HG03039 (cell line): ENCODE results near the gene GNAL.
"Not testable (repeated sequence)": the region's sequence is repeated elsewhere in the genome, so short reads cannot be mapped to it uniquely, and the experiment has no call there.

Experiments
- ATAC-seq: cut with Tn5 transposase; IDR thresholded peaks from one replicate; pipeline ENCODE4 v1.9.1; 2021; ENCODE audit warnings: mild to moderate bottlenecking, moderate library complexity; ENCODE audit not compliant: unreplicated experiment

GNAL gene

DNA sequence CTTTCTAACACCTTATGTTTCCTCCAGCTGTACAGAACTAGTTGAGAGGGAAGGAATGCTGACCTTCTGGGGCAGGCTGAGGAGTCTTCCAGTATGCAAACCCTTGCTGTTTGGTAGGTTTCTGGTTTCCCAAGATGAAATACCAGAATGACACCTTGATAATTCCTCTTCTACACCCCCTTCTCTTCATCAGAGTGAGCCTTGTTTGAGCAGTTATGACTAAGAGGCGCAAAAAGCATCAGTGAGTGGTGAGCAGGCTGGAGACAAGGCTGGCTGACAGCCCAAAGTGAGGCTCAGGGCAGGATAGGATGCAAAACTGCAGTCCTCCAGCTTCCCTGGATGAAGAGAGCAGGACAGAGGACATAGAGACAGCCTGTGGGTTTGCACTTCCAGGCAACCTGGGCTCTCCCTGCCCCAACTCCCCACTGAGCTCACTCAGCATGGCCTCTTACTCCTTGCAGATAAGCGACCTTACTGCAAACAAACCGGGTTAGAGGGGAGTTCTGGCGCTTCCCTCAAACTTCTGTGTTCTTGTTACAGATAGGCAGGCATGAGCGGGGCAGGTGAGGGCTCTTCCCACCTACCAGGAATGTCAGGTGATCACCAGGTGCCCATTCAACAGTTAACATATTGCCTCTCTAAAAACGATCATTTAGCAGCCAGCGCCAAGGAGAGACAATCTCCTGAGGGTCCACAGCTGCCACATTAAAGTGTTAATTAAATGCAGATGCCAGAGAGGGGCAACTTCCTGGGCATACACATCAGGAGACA lies 213.6 kb downstream of the GNAL start:
- no peak for ATAC-seq

DNA sequence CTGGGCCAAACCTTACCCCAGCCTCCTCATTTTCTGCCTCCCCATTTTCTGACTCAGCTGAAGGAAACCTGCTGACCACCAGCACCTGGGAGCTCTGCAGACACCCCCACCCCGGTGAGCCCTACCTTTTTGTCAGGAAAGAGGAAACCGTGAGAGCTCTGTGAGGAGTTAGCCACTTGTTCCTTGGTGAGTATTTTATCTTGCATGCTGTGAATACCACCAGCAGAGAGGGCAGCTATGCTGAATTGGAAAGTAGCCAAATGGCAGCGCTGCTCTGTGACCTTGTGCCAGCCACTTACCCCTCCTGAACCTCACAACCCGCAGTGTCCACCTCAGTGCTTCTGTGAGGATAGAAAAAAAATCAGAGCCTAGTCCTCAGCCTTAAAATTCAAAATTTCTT lies 216.5 kb downstream of the GNAL start:
- ATAC-seq = no peak

DNA sequence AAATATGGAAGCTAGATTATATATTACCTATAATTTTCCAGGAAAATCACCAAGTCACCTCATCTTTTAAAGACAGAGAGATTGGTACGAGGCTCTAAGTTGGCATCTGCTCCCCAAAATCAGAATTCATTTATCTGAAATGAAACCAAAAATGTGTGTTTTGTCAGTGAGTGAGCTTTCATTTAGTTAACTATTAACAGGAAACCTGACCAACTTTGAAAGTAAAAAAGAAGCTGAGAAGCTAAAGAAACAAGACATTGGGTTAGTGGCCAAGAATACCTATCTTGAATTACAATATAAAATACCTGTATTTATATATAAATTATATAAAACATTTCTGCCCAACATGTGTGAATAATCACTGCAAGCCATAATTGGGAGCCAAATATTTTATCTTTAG lies 217.1 kb downstream of the GNAL start:
- no peak for ATAC-seq

DNA sequence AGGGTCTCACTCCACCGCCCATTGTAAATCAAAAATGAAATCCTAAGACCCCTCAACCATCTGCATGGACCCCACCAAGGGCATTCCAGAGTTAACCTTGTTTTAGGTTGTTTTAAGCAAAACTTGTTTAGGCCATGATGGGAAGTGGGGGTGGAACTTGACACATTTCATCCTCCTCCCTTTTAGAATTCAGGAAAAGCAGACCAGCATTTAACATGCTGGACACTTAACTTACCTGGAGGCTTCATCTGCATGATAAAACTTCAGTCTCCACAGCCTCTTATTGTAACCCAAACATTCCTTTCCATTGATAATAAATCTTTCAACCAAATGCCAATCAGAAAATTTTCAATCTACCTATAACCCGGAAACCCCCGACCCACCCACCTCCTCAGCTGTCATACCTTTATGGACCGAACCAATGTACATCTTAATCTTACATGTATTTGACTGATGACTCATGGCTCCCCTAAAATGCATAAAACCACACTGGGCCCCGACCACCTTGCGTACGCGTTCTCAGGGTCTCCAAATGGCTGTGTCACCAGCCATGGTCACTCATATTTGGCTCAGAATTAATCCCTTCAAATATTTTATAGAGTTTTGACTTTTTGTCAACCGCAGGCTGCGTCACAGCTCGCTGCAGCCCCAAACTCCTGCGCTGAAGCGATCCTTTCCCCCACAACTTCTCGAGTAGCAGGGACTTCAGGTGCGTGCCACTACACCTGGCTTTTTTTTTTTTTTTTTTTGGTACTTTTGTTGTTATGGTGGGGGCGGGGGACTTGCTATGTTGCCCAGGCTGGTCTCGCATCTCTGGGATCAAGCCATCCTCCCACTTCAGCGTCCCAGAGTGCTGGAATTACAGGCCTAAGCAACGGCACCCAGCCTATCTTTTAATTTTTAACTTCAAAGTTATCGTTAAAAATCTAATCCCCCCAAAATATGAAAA lies 218.1 kb downstream of the GNAL start:
- no peak for ATAC-seq

DNA sequence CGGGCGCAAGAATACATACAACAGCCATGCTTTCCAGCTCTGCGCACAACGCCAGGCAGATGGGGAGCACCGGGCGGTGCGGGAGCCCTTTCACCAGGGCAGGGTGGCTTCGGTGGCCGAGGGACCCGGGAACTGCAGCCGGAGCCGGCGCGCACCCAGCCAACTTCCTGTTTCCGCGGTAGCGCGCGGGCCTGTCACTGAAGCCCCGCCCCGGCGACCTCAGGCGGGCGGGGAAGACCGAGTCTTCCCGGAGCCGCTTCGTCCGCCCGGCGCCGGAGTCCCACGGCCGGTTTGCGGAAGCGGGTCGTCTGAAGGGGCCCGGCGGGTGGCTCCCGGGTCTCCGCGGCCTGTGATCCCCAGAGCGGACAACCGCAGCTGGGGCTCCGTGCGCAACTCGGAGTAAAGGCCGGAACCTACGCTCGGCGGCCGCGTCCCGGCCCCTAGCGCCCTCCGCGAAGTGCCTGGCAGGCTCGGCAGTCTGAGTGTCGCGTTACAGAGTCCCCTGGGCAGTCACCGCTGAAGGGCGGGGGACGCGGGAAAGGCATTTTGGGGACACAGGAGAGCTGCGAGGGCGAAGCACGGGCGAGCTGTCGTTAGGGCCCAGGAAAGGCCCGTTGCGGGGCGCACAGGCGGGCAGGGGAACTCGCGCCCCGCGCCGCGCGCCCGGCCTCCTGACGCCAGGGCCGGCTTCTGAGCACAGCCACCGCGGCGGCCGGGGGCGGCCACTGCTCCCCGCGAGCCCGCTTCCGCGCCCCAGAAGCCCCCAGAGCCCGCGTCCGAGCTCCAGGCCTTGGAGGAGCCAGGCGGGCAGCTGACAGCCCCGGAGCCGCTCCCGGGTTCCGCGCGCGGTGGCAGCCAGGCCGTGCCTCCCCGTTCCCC lies 219.4 kb downstream of the GNAL start, which contains the start of gene MPPE1:
Gene MPPE1, minus strand, starts transcription at position 136 of the 879 bp plus-strand sequence. CDS start 11,053 bp downstream, outside the sequence.
- peak; percentile 87 for ATAC-seq

DNA sequence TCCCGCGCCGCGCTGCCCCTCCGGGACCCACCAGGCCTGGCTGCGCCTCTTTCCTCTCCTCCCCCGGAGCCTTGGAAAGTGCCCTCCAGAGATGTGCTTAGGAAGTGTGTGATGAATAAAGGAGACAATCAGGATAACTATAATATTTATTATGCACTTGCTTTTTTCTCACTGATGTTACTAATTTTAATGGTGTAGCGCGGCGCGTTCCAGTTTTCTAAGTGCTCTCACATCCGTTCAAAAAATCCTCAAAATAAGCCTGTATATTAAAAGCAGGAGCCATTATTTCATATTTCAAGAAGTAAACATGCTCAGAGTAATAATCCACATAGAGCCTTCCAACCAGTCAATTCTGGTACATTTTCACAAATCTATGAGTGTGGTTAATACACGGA lies 220.0 kb downstream of the GNAL start:
- no peak for ATAC-seq

DNA sequence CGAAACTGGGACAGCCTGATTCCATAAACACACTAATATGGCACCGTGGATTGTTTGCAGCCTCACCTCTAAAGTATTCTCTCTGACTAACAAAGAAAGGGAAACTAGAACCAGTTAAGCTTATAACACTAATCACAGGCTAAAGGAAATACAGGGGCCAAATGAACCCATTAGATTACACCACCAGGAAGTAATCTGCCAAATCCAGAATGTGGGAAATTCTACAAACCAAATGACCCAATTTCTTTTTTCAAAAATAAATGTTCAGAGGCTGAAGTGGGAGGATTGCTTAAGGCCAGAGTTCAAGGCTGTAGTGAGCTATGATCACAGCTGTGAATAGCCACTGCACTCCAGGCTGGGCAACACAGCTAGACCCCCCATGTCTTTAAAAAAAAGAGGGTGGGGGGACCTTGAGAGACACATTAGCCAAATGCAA lies 220.5 kb downstream of the GNAL start:
- ATAC-seq = no peak

DNA sequence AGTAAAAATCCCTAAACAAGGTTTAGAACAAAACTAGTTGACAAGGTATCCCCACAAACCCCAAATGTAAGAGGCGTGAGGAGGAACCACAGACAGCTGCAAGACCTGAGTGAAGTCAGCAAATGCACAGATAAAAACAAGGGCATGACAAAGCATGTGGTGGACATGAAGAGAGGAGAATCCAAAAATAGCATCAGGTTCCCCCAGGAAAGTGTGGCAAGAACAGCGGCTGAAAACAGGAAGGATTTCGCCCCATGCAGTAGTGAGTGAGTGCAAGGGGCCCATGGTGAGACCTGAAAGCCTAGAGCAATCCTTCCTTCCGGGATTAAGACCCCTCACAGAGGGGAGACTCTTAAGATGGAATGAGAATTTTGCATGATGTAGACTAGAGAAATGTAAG lies 227.8 kb downstream of the GNAL start:
- not testable (repeated sequence) for ATAC-seq

DNA sequence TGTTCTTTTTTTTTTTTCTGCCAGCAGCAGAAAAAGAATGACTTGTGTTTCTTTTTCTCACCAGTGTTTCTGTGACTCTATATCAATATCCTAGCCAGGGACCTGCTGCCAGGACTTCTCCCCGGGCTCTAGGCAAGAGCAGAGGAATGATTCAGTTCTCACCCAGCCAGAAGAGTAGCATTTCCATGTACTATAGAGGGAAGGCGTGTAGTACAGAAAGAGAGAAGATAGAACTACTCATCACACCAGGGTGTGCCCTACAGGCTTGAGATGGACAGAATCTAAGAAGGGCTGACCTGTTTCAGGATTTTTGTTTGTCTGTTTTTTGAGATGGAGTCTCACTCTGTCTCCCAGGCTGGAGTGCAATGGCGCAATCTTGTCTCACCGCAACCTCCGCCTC lies 230.5 kb downstream of the GNAL start:
- not testable (repeated sequence) for ATAC-seq

DNA sequence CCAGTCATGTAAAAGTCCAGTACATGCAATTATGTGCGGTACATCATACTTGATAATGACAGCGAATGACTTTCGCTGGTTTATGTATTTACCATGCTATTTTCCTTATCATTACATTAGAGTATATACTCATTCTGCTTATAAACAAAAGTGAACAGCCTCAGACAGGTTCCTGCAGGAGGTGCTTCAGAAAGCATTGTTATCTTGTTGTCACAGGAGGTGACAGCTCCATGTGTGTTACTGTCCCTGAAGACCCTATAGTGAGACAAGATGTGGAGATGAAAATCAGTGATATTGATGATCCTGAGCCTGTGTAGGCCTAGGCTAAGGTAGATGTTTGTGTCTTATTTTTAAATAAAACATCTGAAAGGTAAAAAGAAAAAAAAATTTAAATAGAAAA lies 234.4 kb downstream of the GNAL start:
- no peak for ATAC-seq

DNA sequence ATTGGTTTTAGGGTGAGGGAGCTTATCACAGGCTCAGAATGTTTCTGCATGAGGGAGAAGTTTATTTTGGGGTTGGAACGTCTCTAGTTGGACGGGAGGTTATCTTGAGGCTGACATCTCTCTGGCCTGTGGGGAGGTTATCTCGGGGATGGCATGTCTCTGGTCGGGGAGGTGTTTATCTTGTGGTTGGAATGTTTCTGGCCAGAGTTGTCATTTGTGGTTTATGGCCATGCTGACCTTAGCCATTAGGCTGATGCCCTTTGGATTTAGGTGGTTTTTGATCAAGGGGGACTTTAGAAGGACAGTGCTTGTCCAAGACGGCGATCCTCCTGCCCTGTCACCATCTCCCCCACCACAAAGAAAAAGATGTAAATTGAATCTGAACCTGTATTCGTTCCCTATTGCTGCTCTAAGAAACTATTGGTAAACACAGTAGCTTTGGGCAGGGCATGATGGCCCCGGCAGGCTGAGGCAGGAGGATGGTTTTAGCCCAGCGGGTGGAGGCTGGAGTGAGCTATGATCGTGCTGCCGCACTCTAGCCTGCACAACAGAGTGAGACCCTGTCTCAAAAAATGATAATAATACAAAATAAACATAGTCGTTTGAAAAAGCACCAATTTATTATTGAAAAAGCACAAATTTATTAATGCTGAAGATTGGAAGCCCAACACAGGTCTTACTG lies 236.9 kb downstream of the GNAL start:
- no peak for ATAC-seq

DNA sequence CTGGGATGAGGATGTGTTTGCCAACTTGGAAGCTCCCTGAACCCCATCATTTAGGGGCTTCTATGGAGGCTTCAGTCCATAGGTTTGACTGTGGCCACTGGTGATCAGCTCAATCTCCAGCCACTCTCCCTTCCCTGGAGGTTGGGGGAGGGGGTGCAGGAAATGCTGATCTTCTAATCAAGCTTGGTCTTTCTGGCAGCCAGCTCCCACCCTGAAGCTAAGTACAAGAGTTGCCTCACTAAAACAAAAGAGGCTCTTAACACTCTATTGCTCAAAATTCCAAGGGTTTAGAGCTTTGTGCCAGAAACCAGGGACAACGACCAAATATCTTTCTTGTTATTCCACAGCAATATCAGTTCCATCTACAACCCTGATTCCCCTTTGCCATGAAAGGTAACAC lies 238.4 kb downstream of the GNAL start:
- no peak for ATAC-seq

DNA sequence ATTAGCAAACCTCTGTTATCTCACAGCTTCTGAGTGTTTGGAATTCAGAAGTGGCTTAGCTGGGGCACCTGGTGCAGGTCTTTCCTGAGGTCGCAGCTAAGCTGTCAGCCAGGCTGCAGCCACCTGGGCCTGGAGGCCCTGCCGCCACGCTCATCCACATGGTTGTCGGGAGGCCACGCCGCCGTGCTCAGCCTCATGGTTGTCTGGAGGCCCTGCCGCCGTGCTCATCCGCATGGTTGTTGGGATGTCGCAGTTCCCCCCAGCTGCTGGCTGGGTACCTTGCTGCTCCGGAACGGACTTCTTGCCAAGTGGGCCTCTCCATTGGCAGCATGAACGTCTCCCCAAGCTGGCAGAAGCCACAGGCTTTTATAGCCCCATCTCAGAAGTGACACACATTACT lies 243.3 kb downstream of the GNAL start:
- ATAC-seq = no peak
